Lung (tissue), 12 donors: ENCODE measurements around the gene MARCHF10. TPM values are rescaled to one million over a fixed set of nuclear protein-coding genes. Genes with fewer than 3 reads are reported as not detected.

Experiments
- ATAC-seq: fragments of 200-7000 bp; cut with Tn5 transposase; one replicate; pipeline ENCODE4 v1.9.1; 2020; ENCODE audit warnings: moderate number of reproducible peaks; ENCODE audit not compliant: insufficient read depth, low FRiP score
- DNase-seq, 3 donors: peaks; one replicate each; pipeline ENCODE4 v3.0.0-alpha.2; 2013 to 2017
- H3K27ac ChIP-seq, 2 donors: one replicate each; pipeline ENCODE4 v1.5.1; 2013; ENCODE audit warnings: mild to moderate bottlenecking in 2 of 2, moderate library complexity in 2 of 2, control low read depth in 1 of 2, inconsistent platforms in 1 of 2, low read depth in 1 of 2, low read length in 1 of 2
- H3K27me3 ChIP-seq, 3 donors: one replicate each; pipeline ENCODE4 v1.5.1; 2013; ENCODE audit warnings: low read length in 2 of 3; ENCODE audit not compliant: control insufficient read depth in 3 of 3, insufficient read depth in 3 of 3
- H3K36me3 ChIP-seq, 4 donors: one replicate each; pipeline ENCODE4 v1.5.1; 2013; ENCODE audit warnings: low read length in 4 of 4, mild to moderate bottlenecking in 1 of 4, moderate library complexity in 1 of 4; ENCODE audit not compliant: control insufficient read depth in 4 of 4, insufficient read depth in 4 of 4
- H3K4me1 ChIP-seq, 5 donors: one replicate each; pipeline ENCODE4 v1.5.1; 2013; ENCODE audit warnings: low read length in 5 of 5, mild to moderate bottlenecking in 2 of 5, moderate library complexity in 1 of 5; ENCODE audit not compliant: control insufficient read depth in 5 of 5, insufficient read depth in 5 of 5
- H3K4me3 ChIP-seq: one replicate; pipeline ENCODE4 v1.5.1; 2013; ENCODE audit warnings: mild to moderate bottlenecking, control low read depth, moderate library complexity
- H3K9ac ChIP-seq, 2 donors: one replicate each; pipeline ENCODE4 v1.5.1; 2013; ENCODE audit warnings: low read length in 2 of 2, control low read depth in 1 of 2; ENCODE audit not compliant: insufficient read depth in 1 of 2
- H3K9me3 ChIP-seq, 4 donors: one replicate each; pipeline ENCODE4 v1.5.1; 2013; ENCODE audit warnings: low read length in 3 of 4, mild to moderate bottlenecking in 1 of 4, moderate library complexity in 1 of 4; ENCODE audit not compliant: control insufficient read depth in 4 of 4, insufficient read depth in 3 of 4
- CTCF ChIP-seq: IDR thresholded peaks from 2 replicates; pipeline ENCODE4 v1.5.1; 2012; ENCODE audit warnings: mild to moderate bottlenecking; ENCODE audit errors: control extremely low read depth, extremely low read depth
- WGBS, 2 donors: extraction: QIAGEN DNeasy Blood & Tissue Kit; methylation state at CpG; one replicate each; pipeline ENCODE4 v1.1.7; 2013; 5-methylcytosine and 5-hydroxymethylcytosine counted together
- polyA plus RNA-seq, 2 donors: library from polyadenylated mRNA; stranded (reverse); fragments of 200-250 nt; gene quantifications; one replicate each; pipeline ENCODE4 v1.2.1, GENCODE V29; 2013
- total RNA-seq, 2 donors: library from RNA; depleted of rRNA in 1 of 2; stranded (reverse); fragments of >200 nt in 1 of 2; gene quantifications; one replicate each; pipeline ENCODE4 v1.2.1, GENCODE V29; 2014 to 2021
- donor health status: control.
- donor health status: control.
- donor health status: Bipolar disorder and iron deficiency.
- donor health status: healthy.
- donor health status: DM: yes; HTN: yes; CAD: no.

Gene MARCHF10
- total and polyA plus RNA-seq, 4 donors = 3.1 to 13.8 (median 7.5) TPM

DNA sequence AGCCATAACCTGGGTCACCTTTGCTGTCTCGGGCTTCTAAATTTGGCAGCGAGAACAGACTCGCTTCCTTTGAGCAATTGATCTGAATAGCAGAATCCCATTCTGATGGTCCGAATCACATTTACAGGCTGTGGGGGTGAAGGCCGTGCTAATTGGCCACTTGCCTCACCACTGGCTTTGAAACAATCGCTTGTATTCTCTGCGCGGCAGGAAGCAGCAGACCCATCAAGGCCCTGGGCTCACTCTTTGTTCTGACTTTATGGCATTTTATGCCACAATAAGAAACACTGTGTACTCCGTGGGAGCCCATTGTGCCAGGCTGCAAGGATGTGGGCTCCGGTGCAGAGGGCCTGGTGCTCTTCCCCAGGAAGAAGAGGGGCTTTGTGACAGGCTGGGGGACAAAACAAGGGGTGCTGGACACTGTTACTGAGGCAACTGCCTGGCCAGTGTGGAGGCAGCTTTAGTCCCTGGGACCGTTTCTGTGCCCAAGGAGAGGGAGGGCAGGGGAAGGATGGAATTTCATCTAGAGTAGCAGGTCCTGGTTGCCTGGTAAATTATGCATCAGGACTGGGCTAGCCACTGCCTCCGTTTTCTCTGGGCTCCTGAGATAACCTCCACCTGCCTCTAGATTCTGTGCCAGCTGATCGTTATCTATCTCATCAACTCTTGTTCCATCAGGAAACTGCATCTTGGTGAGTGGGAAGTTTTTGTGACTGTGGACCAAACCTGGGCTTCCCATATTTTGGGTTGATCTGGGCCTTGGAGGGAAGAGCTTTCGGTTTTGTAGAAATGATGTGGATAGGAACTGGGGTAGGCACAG, 102.1 kb downstream of the MARCHF10 start:
- Histone ChIP-seq H3K27ac (no peak overlapping the region), H3K36me3 (no peaks in the 10 kb centered on the region), H3K27me3 (no peaks in the 10 kb centered on the region), H3K4me3 (no peak overlapping the region), H3K9ac (peak overlapping the region in 1 of 2 donors; percentile 56), H3K9me3 (peaks cover 0 to 3% (median 0%) of the 10 kb centered on the region in 4 donors), H3K4me1 (peaks cover 0 to 18% (median 7%) of the 10 kb centered on the region in 5 donors)
- no peak for TF ChIP-seq CTCF
- no peak for ATAC-seq
- WGBS, 2 donors = 64 to 80% methylated on average over 14 of the region's 14 CpGs
- DNase-seq = peak in 2 of 3 donors; percentile 46 to 65

DNA sequence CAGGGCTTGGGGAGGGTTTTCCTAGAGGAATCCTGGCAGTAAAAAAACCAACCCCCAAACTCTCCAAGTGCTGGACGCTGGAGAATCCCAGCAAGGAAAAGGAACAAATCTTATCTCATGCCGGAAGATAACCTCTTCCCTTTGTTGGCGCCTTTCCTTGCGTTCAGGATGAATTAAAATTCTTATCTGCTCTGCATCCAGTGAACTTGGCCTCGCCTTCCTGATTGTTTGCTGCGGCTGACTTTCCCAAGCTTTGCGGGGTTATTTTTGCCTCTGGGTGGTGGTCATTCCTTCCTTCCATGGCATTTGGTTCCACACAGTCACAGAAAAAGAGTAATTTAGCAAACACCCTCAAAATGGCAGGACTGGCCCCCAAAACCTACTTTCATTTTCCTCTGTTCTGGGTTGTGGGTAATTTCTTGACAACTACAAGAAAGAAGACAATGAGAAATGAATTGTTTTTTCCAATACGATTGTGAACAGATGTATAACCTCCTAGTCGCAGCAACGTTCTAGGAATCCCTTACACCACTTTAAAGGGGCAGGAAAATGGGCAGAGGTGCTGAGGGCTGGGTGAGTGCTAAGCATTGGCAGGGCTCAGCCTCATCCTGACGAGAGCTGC, 102.8 kb downstream of the MARCHF10 start:
- Histone ChIP-seq H3K9me3 (peaks cover 0 to 3% (median 0%) of the 10 kb centered on the region in 4 donors), H3K36me3 (no peaks in the 10 kb centered on the region), H3K9ac (peak overlapping the region in 1 of 2 donors; percentile 89), H3K27me3 (no peaks in the 10 kb centered on the region), H3K4me1 (peaks cover 0 to 18% (median 7%) of the 10 kb centered on the region in 5 donors), H3K27ac (no peak overlapping the region), H3K4me3 (no peak overlapping the region)
- ATAC-seq = no peak
- DNase-seq = peak in 2 of 3 donors; percentile 58 to 69
- WGBS, 2 donors = 54 to 69% methylated on average over 11 of the region's 11 CpGs
- no peak for TF ChIP-seq CTCF

DNA sequence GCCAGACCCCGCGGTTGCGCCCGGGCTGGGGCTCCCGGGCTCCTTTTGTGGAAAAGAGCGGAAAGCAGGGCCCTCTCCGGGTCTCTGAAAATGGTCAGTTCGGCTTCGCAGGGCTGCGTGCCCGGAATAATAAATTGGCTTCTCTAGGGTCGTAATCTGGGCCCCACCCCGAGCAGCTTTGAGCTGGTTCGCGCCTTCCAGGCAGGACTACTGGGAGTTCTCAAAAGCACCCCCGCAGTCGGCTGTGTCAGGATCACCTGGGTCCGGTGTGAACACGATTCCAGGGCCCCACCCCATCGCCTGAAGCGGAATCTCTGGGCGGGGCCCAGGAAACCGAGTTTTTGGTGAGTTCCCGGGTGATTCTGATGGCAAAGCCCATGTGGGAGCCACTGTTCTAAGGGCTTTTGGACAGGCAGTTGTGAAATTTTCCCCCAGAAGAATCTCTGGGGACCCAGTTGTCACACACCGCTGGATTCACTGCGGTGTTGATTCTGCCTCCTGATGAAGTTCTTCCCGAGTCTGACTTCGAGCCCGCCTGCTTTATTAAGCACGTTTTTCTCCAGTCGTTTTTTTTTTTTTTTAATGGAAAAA, 103.6 kb downstream of the MARCHF10 start:
- no peaks in the 10 kb centered on the region for H3K36me3 ChIP-seq
- 6 to 8% methylated on average over 31 of the region's 31 CpGs for WGBS, 2 donors
- H3K9me3 ChIP-seq = peaks cover 0 to 3% (median 0%) of the 10 kb centered on the region in 4 donors
- DNase-seq = peak in 2 of 3 donors; percentile 53 to 56
- H3K4me1 ChIP-seq = peaks cover 0 to 18% (median 7%) of the 10 kb centered on the region in 5 donors
- peak overlapping the region in 1 of 2 donors; percentile 57 for H3K27ac ChIP-seq
- no peaks in the 10 kb centered on the region for H3K27me3 ChIP-seq
- peak; percentile 28 for ATAC-seq
- peak overlapping the region; percentile 46 to 89 for H3K9ac ChIP-seq
- peak overlapping the region; percentile 17 for H3K4me3 ChIP-seq
- TF ChIP-seq CTCF = no peak
